ENCODE measurements around the gene GOLGA2.

Gene GOLGA2

DNA sequence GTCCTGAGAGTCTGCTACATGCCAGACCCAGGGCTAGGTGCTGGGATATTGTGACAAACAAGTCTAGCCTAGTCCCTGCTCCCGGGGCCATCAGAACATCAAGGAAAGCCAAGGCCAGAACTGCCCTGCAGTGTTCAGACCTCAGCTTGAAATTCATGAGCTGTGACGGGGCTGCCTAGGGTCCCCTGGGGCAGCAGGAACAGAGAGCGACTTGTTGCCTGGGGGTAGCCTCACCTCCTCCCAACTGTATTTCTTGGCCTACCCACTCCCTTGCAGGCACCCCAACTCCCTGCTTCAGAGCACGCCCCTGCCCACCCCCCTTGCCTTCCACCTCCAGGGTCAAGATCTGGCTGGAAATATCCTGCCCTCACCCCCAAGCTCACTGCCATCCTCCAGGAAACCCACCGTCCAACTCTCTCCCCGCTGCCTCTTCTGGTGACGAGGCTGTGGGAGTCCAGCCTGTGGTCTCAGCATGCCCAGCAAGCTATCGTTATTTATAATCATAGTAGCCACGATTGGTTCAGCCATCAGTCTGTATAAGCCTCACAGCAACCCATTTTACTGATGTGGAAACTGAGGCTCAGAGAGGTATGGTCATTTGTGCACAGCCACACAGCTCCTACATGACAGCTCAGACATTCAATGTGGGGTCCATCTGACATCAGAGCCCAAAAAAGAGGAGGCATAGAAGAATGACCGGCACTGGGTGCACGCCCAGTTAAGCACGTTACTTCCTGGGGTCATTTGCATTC lies 61.9 kb downstream of the GOLGA2 start:
- DNase-seq (ENCODE audit: low read depth in 2 of 2), result no peak

DNA sequence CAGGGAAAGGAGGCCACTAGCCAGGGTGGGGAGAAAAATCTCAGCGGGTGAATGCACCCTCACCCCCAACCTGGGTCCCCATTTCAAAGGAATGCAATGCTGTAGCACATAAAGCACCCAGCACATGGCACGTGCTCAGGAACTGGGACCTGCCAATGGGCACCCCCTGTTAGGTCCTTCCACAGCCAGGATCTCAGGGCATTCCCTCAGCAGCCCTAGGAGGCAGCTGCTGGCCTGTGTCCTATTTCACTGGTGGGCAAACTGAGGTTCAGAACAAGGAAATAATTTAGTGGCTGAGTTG lies 63.9 kb downstream of the GOLGA2 start:
- DNase-seq (ENCODE audit: low read depth in 2 of 2), result no peak

DNA sequence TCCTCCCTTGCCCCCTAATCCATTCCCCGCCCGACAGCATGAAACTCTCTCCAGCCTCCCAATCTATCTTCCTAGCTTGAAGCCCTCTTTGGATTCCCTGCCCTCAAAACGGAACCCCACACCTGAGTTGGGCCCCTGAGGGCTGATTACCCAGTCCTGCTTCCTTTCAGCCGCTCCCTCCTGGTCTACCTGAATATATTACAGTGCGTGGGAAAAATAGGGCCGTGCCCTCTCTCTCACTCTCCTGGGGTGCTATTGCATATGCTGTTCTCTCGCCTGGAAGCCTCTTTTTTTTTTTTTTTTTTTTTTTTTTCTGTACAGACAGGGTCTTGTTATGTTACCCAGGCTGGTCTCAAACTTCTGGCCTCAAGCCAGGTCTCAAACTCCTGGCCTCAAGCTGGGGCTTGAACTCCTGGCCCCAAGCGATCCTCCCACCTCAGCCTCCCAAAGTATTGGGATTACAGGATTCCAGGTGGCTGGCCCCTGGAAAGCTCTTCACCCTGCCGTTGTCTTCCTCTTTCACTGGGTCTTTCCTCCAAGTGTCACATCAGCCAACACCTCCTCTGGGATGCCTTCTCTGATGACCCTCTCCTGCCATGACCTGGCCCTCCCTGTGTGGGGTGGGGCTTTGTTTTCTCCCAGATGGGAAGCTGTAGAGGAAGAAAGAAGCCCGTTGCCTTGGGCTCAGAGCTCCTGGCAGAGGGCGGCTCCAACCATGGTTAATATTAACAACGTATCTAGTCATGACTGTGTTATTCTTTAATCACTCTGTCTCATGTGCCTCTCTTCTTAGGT lies 64.4 kb downstream of the GOLGA2 start:
- no peak for DNase-seq (ENCODE audit: low read depth in 2 of 2)

DNA sequence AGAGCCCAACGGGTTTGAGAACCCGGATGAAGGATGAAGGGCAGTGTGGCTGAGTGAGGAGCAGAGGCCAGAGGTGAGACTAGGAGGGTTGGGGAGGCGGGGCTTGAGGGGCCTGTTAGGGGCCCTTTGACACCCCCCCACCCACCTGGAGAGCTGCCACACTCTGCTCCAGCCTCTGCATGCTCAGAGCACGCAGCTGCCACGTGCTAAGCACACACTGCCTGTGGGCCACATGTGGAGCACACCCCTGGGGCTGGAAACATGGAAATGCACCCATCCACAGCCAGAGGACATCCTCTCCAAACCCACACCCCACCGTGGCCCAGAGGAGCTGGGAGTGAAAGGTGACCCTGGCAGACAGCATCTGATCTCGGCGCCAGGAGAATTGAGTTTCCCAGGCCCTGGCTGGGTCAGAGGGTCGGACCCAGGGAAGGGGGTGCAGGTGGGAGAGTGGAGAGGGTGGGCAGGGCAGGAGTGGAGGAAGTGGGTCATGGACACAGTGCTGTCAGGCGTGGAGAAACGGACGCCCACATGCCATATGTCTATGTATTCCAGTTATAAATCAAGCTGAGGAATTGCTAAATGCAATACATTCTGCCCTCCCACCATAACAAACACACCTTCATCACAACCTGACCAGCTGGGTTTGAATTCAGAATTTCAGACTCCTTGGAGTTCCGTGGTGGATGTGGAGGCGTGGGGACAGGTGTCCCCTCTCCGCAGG lies 66.7 kb downstream of the GOLGA2 start:
- DNase-seq (ENCODE audit: low read depth in 2 of 2), result no peak

DNA sequence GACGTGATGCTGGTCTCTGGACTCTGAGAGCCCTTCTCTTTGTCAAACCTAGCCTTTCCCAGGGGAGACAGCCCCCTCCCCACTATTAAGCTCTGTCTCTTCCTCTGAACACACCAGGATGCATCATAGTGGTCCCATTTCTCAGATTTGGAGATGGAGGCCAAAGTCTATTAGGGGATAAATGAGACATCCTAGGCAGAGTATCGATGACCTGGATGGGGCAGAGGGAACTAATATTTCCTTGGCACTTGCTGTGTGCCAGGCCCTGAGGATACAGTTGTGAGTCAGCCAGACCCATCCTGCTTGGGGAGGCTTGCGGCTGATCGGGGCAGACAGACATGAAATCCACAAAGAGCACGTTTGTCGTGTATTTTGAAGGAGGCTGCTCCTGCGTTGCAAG lies 67.4 kb downstream of the GOLGA2 start:
- no peak for DNase-seq (ENCODE audit: low read depth in 2 of 2)

DNA sequence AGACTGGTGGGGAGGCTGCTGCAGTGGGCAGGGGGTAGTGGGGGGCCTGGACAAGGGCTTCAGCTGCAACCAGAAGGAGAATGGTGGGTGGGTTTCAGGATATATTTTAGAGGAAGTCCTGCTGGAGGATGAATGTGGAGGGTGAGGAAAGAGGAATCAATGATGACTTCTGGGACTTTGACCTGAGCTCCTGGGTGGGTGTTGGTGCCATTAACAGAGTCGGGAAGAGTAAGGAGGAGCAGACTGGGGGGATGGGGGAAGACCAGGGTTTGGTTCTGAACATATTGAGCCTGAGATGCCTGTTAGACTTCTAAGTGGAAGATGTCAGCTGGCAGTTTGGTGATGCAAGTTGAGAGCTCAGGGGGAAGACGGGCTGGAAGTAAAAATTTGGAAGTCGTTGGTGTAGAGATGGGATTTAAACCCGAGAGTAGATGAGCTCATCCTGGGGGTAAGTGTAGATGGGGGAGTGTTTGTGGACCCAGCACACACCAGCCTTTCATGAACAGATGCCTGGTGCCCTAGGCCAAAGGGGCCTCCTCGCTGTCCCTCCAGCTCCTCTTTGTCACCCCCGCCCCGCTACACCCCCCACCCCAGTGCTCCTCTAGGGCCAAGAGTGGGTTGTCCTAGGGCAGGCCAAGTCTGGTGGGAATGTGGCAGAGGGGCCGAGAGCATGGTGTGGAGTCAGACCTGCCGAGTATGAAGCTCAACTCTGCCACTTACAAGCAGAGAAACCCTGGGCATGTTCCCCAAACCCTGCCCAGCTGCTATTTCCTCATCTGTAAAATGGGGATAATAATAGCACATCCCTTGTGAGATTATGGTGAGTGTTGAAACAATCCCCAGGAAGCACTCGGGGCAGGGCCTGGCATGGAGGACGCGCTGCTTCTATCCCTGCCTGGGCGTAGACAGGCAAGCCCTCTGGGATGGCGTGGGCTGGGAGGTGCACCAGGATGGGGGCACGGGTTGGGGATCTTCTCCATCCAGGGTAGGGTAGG lies 68.6 kb downstream of the GOLGA2 start:
- DNase-seq (ENCODE audit: low read depth in 2 of 2), result no peak

DNA sequence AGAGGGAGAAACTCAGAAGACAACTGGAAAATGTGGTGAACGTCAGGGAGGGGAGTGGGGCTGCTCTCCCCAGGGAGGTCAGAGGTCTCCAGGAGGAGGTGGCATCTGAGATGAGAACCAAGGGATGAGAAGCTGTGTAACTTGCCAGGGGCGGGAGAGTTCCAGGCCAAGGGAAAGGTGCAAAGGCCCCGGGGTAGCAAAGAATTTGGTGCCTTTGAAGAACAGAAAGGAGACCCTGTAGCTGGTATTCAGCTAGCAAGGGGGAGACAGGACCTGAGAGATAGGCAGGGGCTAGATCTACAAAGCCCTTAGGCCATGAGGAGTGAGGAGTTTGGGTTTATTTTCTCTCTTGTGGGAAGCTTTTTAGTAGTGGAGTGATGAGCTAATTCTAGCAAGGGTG lies 69.3 kb downstream of the GOLGA2 start:
- no peak for DNase-seq (ENCODE audit: low read depth in 2 of 2)
